ENCODE data around the gene KRTAP10-2.
"Not testable (repeated sequence)": the region's sequence is repeated elsewhere in the genome, so short reads cannot be mapped to it uniquely, and the experiment has no call there.

The KRTAP10-2 gene

DNA sequence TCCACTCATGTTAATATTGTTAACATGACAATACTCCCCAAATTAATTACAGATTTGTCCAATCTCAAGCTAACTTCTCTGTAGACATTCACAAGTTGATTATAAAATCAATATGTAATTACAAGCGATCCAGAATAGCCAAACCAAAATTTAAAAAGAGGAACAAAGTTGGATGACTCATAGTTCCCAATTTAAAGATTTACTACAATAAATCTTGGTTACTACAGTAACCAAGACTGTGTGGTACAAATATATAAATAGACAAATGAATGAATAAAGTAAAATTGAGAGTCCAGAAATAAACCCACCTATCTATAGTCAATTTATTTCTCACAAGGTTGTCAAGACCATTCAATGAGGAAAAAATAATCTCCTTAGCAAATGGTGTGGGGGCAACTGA lies 15.1 kb upstream of the KRTAP10-2 start:
- DNase-seq: no peak

DNA sequence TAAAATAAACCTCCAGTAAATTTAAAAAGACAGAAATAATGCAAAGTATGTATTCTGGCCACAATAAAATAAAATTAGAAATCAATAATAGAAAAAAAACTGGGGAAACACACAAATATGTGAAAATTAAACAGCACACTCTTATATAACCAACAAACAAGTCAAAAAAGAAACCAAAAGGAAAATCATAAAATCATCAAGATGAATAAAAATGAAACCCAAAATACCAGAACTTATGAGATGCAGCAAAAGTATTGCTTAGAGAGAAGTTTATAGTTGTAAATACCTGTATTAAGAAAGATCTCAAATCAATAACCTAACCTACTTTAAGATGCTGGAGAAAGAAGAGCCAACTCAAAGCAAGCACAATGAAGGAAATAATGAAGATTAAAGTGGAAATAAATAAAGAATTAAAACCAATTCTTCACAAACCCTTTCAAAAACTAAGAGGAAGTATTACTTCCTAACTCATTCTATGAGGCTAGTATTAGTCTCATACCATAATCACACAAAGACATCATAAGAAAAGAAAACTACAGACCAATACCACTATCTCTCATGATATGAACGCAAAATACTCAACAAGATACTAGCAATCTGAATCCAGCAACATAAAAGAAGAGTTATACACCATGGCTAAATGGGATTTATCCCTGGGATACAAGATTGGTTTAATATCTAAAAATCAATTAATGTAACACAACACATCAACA lies 13.7 kb upstream of the KRTAP10-2 start:
- no peak for DNase-seq

DNA sequence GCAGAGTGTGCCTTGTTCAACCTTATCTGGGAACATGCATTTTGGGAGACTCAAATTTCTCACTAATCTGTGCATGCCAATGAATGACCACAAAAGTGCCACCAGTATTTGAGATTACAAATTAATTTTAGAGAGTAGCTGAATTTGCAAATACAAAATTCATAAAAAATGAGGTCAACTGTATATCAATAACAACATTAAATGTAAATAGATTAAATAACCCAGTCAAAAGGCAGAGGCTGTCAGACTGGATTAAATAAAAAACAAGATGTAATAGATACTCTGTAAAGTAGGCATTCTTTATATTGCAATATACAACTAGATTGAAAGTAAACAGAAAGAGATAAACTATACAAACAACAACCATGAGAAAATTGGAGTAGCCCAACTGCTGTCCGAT lies 12.8 kb upstream of the KRTAP10-2 start:
- DNase-seq: no peak

DNA sequence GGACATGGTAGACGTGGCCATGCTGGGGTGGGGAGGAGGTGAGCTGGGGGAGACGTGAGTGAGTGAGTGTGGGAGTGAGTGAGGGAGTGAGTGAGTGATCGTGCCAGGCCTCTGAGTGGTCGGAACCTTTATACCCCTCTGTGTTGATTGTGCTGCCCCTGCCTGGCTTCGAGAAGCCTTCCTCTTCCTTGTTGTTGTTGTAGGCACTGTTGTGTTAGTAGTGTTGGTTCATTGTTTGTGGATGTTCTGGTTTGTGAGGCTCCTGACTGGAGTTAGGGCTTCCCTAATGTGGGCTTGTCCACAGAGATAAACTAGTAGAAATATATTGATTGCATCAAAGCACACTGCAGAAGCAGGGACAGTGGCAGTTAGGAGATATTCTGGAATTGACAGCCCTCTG lies 7.4 kb upstream of the KRTAP10-2 start, which contains the start of gene KRTAP10-3:
TSS of gene KRTAP10-3 (minus strand) at position 101 of the 400 bp plus-strand sequence. CDS start at position 21, 80 bp downstream.
- DNase-seq: no peak

DNA sequence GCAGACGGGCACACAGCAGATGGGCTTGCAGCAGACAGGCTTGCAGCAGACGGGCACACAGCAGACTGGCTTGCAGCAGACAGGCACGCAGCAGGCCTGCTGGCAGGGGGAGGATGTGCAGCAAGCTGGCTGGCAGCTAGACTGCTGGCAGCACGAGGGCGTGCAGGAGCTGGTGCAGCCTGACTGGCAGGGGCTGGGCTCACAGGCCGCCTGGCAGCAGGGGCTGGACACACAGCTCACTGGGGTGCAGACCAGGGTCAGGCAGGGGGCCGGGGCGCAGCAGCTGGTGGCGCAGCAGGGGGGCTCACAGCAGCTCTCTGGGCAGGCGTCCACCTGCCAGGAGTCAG lies 7.0 kb upstream of the KRTAP10-2 start:
- DNase-seq: not testable (repeated sequence)

DNA sequence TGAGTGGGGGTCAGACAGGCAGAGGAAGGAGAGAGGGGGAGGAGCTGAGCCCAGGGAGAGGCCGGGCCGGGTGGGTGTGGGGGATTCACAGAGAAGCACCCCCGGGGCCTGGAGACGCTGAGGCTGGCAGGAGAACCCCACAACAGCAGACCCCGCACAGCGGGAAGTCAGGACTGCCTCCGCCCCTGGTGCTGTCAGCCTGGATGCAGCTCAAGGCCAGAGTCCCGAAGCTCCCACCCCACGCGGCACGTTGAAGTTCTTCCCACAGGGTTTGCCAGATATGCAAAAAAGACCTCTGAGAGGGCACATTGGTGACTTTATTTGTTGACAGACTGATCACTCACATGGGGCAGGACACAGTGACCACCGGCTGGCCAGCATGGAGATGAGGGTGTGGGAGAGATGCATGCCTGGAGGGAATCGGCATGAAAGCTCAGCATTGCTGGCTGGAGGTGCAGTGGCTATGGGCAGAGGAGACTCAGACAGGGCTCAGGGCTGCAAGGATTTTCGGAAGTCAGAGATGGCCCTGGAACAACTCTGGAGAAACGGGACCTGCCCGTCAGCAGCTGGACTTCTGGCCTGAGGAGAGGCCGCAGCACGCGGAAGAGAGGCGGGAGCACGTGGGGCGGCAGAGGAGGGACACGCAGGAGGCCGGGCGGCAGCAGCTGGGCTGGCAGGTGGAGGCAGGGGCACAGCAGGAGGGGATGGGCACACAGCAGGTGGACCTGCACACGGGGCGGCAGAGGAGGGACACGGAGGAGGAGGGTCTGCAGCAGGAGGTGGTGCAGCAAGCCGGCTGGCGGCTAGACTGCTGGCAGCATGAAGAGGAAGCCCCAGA lies 6.4 kb upstream of the KRTAP10-2 start:
- no peak for DNase-seq

DNA sequence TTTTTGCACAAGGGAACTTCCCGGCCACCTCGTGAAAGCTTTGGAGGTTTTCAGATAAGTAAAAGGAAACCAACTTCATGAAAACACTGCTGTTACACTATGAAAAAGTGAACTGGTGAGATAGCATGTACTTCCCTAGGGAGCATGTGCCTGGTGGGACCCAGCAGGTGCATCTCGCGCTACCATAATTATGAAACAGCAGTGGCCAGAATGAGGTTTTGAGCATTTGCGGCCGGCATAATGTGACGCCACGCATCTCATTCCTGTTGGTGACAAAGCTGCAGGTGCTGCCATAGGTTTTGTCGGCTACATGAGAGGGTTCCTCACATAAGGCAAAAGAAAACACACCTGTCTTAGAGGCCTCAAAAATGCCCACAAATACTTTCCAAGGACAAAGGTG lies 5.6 kb upstream of the KRTAP10-2 start:
- no peak for DNase-seq

DNA sequence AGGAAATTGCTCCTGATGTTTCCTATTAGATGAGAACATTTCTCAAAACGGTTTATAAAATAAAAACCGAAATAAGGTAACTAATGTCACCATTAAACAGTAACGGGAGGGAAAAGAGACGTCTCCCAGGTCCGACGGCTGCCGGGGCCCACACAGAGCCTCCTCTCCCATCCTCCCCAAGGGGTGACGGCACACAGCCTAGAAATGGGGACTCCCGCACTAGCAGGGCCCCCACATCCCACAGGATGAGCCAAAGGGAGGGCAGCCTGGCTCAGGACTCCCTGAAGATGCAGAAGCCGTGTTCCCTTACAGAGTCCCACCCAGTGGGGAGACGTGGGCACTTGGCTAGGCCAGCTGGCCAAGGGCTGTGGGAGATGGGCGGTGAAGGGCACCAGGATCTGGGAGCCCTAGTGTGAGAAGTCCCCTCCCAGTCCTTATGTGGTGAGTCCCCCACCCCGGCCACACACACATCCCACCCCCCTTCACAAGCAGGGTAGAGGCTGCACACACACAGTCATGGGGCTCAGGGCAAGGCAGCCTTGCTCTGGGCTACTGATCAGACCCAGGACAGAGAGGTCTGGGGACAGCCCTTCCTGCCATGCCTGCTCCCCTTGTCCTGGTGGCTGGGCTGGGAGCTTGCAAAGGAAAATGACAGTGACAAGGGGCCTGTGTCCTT lies 4.0 kb upstream of the KRTAP10-2 start:
- no peak for DNase-seq

DNA sequence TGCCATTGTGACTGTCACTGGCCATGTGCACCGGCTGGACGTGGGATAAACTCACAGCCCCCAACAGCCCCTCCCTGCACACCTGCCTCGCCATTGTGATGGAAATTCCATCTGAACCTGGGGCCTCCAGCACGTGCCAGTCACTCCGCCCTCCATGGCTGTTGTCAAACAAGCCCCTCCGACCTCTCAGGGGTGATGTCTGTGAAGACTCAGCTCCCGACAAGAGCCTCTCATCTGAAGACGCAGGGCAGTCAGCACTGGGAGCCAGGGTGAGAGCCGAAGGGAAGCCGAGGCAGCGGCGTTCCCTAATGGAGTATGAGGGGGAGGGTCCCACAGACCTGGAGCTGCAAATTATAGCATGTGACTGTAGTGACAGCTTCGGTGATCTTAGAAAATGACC lies 1.4 kb upstream of the KRTAP10-2 start:
- no peak for DNase-seq

DNA sequence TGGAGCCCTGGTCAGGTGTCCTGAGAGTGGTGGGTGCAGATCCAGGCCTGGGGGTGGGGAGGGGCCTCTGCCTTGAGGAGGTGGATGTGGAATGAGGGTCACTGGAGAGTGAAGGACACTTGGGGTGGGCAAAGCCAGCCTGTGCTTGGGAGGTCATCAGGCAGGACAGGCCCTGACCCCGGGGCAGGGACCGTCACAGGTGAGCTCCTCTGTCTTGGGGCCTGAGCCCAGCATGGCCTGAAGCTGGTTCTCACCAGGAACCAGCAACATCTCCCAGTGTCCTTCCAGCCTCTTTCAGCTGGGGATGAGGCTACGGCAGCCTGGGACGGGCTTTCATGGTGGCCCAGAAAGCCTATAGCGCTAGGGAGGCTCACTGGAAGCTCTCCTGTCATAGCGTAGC lies 831 bp upstream of the KRTAP10-2 start:
- no peak for DNase-seq

DNA sequence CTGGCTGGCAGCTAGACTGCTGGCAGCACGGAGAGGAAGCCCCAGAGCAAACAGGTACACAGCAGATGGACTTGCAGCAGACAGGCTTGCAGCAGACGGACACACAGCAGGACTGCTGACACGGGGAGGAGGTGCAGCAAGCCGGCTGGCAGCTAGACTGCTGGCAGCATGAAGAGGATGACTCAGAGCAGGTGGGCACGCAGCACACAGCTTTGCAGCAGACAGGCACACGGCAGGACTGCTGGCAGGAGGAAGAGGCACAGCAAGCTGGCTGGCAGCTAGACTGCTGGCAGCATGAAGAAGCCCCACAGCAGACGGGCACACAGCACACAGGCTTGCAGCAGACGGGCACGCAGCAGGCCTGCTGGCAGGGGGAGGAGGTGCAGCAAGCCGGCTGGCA lies 498 bp downstream of the KRTAP10-2 start:
- DNase-seq: no peak

DNA sequence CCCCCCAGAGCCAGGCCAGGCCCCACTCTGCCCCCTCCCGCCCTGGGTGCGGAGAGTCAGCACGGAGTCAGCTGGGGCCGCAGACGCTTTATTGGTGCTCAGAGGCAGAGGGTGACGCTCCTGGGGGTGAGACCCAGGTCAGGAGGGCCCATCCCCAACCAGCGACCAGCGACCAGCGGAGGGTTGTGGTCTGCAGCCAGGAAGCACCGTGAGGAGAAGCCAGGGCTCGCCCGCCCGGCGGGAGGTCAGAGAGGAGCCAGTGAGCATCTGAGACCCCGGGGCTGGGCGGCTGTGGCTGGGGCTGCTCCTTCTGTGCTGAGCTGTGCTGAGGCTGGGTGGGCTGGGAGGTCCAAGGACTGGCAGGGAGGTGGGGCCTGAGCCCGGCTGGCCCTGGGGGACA lies 1.0 kb downstream of the KRTAP10-2 start:
- DNase-seq: not testable (repeated sequence)

DNA sequence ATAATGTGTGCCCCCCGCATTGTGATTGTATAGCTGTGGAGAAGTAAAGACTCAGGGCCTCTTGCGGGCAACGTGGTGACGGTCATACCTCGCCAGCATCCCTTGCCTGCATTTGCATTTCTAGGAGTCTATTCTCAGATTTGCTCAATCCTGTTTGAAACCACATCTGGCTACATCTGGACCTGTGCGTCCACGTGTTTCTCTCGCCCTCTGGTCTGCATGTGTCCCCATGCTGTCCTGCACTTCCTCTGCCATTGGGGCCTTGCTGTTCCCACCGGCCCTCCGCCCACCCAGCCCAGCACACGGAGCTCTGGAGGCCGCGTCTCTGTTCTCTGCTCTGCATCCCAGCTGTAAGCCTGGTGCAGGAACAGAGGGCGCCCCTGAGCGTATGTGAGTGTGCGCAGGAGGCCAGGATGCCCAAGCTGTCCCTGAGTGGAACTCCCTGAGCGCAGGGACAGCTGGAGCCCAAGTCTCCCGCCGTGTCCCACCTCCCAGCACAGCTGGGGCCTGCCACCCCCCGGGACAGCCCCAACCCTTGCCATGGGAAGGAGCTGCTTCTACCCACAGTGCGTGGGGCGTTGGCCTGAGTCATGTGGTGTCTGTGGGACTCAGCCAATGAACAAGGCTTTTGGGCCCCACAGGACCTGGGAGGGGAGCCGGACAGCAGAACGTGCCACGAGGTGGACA lies 1.6 kb downstream of the KRTAP10-2 start:
- DNase-seq: no peak

DNA sequence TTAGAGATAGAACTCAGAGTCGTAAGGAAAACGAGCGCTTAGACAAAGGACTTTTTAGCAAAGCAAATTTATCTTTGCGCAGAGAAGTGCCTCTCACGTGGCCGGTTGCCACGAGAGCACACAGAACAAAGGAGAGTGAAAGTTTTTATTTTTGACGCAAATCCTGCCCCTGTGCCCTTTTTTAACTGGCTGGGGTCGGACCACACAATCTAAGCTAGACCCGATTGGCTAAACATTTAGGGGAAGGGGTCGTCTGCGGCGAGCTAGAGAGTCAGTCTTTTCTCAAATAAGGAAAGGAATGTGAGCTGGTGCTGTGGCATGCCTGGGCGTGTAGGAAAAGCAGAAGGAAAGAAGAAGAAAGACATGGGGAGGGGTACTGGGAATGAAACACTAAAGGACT lies 2.4 kb downstream of the KRTAP10-2 start:
- no peak for DNase-seq

DNA sequence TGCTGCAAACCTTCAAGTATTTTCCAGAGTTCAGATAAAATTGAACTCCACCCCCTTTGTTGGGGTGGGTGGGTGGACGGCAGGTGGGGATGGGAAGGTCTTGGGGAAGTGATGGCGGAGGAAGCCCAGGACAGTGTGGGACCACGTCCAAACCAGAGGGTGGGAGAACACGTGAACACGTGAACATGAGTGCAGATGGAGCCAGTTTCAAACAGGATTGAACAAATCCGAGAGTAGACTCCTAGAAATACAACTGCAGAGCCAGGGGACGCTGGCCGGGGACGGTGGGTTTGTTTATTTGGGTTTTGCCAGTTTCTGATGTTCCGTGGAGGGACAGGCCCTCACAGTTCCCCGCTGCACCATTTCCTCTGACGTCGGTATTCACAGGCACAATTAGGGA lies 2.9 kb downstream of the KRTAP10-2 start:
- no peak for DNase-seq

DNA sequence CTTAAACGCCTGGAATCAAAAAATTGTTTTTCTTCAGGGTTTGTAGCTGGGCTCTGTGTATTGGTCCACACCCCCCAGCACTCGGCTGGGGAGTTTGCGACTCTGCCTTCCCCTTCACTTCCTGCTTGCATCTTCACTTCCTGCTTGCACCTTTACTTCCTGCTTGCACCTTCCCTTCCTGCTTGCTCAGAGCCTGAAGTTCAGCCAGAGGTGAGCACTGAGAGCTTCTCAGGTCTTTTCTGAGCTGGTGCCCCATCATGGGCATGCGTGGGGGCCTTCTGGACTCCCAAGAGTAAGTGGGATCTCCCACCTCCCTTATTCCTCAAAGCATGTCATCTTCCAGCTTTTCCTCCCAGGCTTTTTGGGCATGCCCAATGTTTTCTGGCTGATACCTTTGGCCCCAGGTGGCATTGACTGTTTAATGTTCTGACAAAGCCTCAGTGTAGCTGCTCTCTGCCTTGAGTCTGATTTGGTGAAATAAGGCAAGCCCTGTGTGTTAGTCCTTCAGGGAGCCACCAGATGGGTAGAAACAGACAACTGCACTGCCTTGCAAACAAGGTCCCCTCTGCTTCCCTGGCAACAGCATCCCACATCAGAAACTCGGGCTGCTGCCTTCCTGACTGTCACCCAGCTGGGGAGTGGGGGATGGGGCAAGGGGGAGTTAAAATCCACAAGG lies 3.5 kb downstream of the KRTAP10-2 start:
- DNase-seq: no peak

DNA sequence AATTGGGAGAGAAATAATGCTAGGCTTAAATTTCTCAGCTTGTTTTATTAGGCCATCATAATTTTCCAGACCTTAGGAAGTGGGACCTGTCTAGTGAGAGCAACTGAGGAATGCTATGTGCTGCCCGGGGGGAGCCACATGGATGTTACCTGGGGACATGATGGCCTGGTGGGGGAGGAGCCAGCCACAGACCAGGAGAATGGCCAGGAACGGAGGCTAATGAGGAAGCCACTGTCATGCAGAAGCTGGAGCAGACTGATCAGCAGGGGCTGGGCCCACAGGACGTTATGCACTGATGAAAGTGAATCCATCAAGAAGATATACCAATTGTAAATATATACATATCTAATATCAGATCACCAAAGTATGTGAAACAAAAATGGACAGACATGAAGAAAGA lies 6.7 kb downstream of the KRTAP10-2 start:
- no peak for DNase-seq

DNA sequence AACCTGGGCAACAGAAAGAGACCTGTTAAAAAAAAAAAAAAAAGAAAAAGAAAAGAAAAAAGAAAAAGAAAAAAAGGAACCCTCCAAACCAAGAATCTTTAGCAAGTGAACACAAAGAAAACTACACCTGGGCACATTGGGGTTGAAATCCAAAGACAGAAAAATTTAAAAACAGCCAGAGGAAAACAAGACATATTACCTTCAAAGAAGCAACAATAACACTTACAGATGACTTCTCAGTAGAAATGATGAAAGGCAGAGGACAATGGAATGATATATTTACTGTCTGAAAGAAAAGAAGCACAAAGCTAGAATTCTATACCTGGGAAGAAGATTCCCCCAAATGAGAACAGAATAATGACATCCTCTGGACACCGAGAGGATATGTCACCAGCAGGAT lies 8.6 kb downstream of the KRTAP10-2 start:
- no peak for DNase-seq

DNA sequence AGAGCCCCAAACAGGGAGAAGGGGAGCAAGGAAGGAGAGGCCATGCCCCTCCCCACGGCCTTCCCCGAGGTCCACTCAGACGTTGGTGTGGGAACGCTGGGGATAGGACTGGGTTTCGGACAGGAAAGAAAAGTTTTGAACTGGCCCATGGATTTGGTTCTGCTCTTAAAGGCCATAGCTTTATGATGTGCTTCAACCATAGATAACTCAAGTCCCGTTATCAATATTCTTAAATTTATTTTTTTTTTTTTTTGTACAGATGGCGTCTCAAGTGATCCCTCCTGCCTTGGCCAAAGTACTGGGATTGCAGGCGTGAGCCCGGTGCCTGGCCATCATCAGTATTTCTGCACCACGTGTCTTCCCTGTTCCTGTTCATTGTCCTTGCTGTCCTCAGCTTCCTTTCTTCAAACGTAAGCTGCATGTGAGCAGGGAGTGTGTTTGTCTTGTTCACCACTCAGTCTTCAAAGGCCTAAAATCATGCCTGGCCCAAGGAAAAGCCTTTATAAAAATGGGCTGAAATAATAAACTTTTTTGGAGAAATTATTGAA lies 10.5 kb downstream of the KRTAP10-2 start:
- no peak for DNase-seq

DNA sequence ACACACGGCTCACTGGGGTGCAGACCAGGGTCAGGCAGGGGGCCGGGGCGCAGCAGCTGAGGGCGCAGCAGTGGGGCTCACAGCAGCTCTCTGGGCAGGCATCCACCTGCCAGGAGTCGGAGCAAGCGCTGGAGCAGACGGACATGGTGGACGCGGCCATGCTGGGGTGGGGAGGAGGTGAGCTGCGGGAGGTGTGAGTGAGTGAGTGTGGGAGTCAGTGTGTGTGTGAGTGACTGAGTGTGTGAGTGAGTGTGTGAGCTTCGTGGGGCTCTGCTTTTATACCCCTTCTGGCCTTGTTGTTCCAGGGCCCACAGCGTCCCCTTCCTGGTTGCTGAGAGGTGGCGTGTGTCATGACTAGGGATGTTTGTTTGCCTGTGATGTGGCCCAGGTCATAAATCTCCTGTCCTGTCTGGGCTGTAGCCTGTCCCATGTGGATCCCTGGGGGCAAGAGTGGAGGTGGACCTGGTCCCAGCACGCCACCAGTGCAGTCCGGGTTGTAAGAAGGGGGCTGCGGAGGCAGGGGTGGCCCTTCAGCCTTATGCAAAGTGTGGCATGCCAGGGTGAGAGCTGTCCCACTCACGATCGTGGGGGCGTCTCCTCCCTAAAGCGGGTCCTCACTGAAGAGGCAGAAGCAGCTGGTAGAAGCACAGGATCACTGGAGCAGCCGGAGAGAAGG lies 11.2 kb downstream of the KRTAP10-2 start, which contains the start of gene KRTAP10-1:
TSS of gene KRTAP10-1 (minus strand) at position 205 of the 676 bp plus-strand sequence. CDS start at position 160, 45 bp downstream.
- DNase-seq: no peak

DNA sequence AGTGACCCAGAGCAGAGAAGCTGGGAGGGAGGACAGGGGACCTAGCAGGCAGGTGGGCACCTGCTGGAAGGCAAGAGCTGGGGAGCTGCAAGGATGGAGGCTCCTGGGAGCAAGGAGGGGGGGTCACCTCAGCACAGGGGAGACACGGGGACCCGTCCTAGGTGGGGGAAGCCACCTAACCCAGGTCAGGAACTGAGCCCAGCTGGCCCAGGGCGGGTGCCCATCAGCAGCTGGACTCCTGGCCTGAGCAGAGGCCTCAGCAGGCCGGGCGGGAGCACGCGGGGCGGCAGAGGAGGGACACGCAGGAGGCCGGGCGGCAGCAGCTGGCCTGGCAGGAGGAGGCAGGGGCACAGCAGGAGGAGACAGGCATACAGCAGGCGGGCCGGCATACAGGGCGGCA lies 12.3 kb downstream of the KRTAP10-2 start:
- DNase-seq: no peak

All from DMS79 (cell line).